SH-SY5Y (cell line): ENCODE results near the gene PPP2R2C.

Source experiments
- GATA2 ChIP-seq: IDR thresholded peaks from 2 replicates; pipeline ENCODE4 v1.6.1; 2011; ENCODE audit warnings: mild to moderate bottlenecking, low read depth, low read length
- GATA3 ChIP-seq: IDR thresholded peaks from 2 replicates; pipeline ENCODE4 v1.6.1; 2011; ENCODE audit warnings: low read depth, mild to moderate bottlenecking, low read length, moderate library complexity

DNA sequence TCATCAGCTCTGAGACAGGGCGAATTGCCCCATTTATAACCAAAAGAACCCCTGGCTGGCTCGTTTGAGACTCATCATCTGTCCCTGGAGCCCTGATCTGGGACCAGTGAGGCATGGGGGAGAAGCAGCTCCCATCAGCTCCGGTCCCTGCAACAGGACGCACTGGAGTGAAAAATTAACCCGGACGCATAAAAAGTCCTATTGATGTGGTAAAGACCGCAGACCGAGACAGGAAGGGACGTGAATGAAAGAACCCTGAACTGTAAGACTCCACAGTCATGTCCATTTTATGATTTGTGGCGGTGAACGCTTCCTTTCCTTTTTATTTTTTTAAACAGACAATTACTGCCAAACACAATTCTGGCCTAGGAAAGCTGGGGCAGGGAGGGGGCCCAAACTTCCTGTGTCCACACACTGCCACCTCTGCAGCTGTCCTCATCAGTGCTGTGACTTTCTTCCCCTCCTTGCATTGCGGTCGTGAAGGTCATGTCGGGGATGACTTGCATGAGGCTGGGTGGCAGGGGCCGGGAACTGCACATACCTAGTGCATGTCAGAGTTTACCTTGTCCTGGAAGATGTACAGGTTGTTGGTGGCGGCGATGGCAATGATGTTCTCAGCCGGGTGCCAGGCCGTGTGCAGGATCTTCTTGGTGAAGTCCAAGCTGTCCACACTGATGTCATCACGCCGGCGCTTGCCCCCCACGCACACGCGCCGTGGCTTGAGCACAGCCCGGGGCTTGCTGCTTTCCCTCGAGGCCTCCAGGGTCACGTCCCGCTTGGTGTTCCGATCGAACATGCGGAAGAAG is 149.4 kb downstream of the PPP2R2C start:
- TF ChIP-seq GATA2 (no peak), GATA3 (no peak)
